Endodermal cell (in vitro differentiated cells): Measurements from ENCODE around the gene KRT84. TPM values are rescaled to one million over a fixed set of nuclear protein-coding genes. Genes with fewer than 3 reads are reported as not detected.
A peak's percentile ranks its signal among the peaks of the same experiment; 100 is the strongest.

Experiments used
- DNase-seq: peaks from one replicate; pipeline ENCODE4 v3.0.0-alpha.2; 2017
- H3K27ac ChIP-seq: 2 replicates; pipeline ENCODE4 v1.5.1; 2013; ENCODE audit warnings: mild to moderate bottlenecking, low read depth, low read length, moderate library complexity
- H3K27me3 ChIP-seq: 2 replicates; pipeline ENCODE4 v1.6.1; 2013; ENCODE audit warnings: mild to moderate bottlenecking, low read length, moderate library complexity; ENCODE audit not compliant: insufficient read depth, control insufficient read depth, poor library complexity, severe bottlenecking
- H3K36me3 ChIP-seq: 2 replicates; pipeline ENCODE4 v1.7.0; 2013; ENCODE audit warnings: mild to moderate bottlenecking, low read length, moderate library complexity; ENCODE audit not compliant: control insufficient read depth, insufficient read depth
- H3K4me1 ChIP-seq: one replicate; pipeline ENCODE4 v1.7.0; 2013; ENCODE audit warnings: low read length; ENCODE audit not compliant: control insufficient read depth, insufficient read depth
- H3K4me3 ChIP-seq: 2 replicates; pipeline ENCODE4 v1.5.1; 2013; ENCODE audit warnings: mild to moderate bottlenecking, low read length, moderate library complexity
- H3K9ac ChIP-seq: 2 replicates; pipeline ENCODE4 v1.6.1; 2013; ENCODE audit warnings: mild to moderate bottlenecking, low read length, moderate library complexity; ENCODE audit not compliant: poor library complexity, severe bottlenecking; ENCODE audit errors: extremely low read depth
- H3K9me3 ChIP-seq: 2 replicates; pipeline ENCODE4 v1.6.1; 2013; ENCODE audit warnings: mild to moderate bottlenecking, low read length, moderate library complexity; ENCODE audit not compliant: control insufficient read depth
- H3K27ac Mint-ChIP-seq: 2 replicates; pipeline ENCODE4 v1.8.0; 2020; ENCODE audit warnings: mixed read lengths
- H3K27me3 Mint-ChIP-seq: 2 replicates; pipeline ENCODE4 v1.8.0; 2021; ENCODE audit warnings: mild to moderate bottlenecking, mixed read lengths; ENCODE audit not compliant: insufficient read depth
- H3K36me3 Mint-ChIP-seq: 2 replicates; pipeline ENCODE4 v1.8.0; 2020; ENCODE audit warnings: low read depth, mixed read lengths
- H3K4me1 Mint-ChIP-seq: 2 replicates; pipeline ENCODE4 v1.8.0; 2020; ENCODE audit warnings: mixed read lengths
- H3K4me3 Mint-ChIP-seq: 2 replicates; pipeline ENCODE4 v1.8.0; 2020; ENCODE audit warnings: mild to moderate bottlenecking, moderate library complexity, mixed read lengths
- H3K9me3 Mint-ChIP-seq: 2 replicates; pipeline ENCODE4 v1.8.0; 2020; ENCODE audit warnings: mild to moderate bottlenecking, mixed read lengths
- WGBS, 2 experiments: methylation state at CpG; one replicate each; pipeline versions ENCODE4 v1.1.5 to v1.1.7; 2013; ENCODE audit warnings: missing lambda C conversion rate in 2 of 2, mixed read lengths in 1 of 2; ENCODE audit not compliant: insufficient coverage in 1 of 2, insufficient read length in 1 of 2; 5-methylcytosine and 5-hydroxymethylcytosine counted together
- total RNA-seq, 2 donors: library from RNA; stranded (reverse); fragmentation: NEBNext Ultra II Directional in 1 of 2; extraction: Animal tissue kit (Norgen Biotek cat#: 25700) in 1 of 2; gene quantifications; 2 replicates in 1 of 2; 3 replicates in 1 of 2; pipeline ENCODE4 v1.2.1, GENCODE V29; 2021
- TF ChIP-seq, protein P1 (sequence below): fragments of 200-600 bp; sonication (generic); conservative IDR thresholded peaks from 2 replicates; pipeline ENCODE4 v1.5.0; 2021; ENCODE audit warnings: antibody characterized with exemption, mild to moderate bottlenecking

KRT84 gene
- total RNA-seq, 2 donors from 2014 or later: not detected

DNA sequence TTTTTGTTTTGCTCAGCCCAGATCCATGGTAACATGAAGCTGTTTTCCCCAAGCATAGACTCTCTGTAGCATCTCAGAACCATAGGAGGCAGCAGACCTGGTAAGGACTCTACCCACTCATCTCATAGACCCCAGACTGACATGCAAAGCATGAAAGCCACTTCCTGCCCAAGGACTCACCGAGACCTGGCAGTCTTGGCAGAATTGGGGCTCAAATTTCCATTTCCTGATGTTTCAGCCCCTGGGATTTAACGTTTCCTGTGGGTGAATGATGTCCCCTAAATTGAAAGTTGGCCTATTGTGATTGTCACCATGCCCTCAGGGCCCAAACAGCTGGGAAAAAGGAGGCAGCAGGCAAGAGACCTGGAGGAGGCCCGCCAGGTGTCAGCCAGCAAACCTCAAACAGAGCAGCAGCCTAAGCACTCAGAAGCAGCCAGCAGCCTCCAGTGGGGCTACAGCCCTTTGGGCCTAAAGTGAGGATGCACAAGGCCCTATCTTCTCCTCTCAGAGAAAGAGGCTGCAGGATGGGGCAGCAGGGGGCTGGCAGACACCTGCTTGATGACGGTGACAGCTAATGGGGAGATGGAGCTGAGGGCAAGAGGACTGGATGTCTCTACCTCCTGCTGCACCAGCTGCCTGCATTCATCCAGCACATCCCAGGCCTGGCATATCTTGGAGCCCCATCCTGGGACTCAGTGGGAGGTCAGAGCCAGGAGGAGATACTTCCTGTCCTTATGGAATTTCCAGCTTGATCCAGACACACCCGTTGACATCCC lies 26.7 kb downstream of the KRT84 start:
- 85 to 87% methylated on average over 4 to 5 of the region's 5 CpGs for WGBS, 2 experiments
- Histone ChIP-seq H3K36me3 (no peaks in the 10 kb centered on the region), H3K27me3 (no peaks in the 10 kb centered on the region), H3K27ac (no peak overlapping the region), H3K9ac (no peak overlapping the region), H3K4me3 (no peak overlapping the region), H3K9me3 (no peaks in the 10 kb centered on the region), H3K4me1 (no peaks in the 10 kb centered on the region)
- no peaks in the 10 kb centered on the region for H3K36me3 Mint-ChIP-seq
- TF ChIP-seq, protein P1, sequence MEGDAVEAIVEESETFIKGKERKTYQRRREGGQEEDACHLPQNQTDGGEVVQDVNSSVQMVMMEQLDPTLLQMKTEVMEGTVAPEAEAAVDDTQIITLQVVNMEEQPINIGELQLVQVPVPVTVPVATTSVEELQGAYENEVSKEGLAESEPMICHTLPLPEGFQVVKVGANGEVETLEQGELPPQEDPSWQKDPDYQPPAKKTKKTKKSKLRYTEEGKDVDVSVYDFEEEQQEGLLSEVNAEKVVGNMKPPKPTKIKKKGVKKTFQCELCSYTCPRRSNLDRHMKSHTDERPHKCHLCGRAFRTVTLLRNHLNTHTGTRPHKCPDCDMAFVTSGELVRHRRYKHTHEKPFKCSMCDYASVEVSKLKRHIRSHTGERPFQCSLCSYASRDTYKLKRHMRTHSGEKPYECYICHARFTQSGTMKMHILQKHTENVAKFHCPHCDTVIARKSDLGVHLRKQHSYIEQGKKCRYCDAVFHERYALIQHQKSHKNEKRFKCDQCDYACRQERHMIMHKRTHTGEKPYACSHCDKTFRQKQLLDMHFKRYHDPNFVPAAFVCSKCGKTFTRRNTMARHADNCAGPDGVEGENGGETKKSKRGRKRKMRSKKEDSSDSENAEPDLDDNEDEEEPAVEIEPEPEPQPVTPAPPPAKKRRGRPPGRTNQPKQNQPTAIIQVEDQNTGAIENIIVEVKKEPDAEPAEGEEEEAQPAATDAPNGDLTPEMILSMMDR: no peak
- H3K27me3 Mint-ChIP-seq: peaks cover 3% of the 10 kb centered on the region
- H3K9me3 Mint-ChIP-seq: no peaks in the 10 kb centered on the region
- peak; percentile 44 for DNase-seq
- H3K4me1 Mint-ChIP-seq: no peaks in the 10 kb centered on the region
- H3K4me3 Mint-ChIP-seq: no peak overlapping the region
- H3K27ac Mint-ChIP-seq: no peak overlapping the region

DNA sequence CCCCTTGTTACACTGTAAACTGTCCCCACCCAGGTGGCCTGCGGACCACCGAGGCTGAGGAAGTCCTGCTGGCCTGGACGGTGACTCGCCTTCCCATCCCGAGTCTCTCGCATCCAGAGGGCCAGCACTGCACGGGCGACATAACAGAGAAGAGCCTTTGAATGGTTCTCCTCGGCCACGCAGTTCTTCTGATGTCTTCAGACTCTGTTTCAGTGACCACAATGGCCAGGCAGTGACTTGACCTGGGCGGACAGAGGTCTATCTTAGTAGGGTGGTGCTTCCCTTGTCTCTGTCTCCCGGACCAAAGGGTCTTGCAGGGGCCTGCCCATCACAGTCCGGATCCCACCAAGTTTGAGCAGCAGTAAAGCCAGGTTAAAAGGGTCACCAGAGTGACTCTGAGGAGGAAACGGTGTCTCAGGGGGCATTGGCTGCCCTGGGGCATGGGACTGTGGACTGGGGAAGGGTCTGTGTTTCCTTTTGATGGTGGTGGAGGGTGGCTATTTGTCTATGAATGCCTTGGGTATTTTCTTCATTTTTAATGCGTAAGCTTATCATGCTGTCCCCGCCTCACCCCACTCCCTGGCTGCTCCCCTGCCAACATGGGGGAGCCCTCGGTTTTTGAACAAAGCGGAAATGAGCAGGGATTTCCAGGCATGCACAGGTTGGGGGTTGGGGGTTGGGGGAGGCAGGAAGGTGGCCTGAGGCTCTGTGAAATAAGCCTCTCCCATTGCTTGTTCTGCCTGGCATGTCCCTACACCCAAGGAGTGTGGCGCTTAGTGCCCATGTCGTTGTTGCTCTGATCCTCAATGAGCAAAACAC lies 28.5 kb downstream of the KRT84 start:
- Mint-ChIP-seq H3K27me3 (no peaks in the 10 kb centered on the region), H3K27ac (no peak overlapping the region), H3K4me3 (no peak overlapping the region), H3K36me3 (no peaks in the 10 kb centered on the region), H3K9me3 (no peaks in the 10 kb centered on the region), H3K4me1 (no peaks in the 10 kb centered on the region)
- Histone ChIP-seq H3K27me3 (peaks cover 7% of the 10 kb centered on the region), H3K9me3 (no peaks in the 10 kb centered on the region), H3K4me3 (no peak overlapping the region), H3K4me1 (no peaks in the 10 kb centered on the region), H3K9ac (no peak overlapping the region), H3K27ac (no peak overlapping the region), H3K36me3 (no peaks in the 10 kb centered on the region)
- TF ChIP-seq, protein P1: no peak
- WGBS, 2 experiments: 93 to 94% methylated on average over 12 to 20 of the region's 20 CpGs
- DNase-seq: peak; percentile 31

DNA sequence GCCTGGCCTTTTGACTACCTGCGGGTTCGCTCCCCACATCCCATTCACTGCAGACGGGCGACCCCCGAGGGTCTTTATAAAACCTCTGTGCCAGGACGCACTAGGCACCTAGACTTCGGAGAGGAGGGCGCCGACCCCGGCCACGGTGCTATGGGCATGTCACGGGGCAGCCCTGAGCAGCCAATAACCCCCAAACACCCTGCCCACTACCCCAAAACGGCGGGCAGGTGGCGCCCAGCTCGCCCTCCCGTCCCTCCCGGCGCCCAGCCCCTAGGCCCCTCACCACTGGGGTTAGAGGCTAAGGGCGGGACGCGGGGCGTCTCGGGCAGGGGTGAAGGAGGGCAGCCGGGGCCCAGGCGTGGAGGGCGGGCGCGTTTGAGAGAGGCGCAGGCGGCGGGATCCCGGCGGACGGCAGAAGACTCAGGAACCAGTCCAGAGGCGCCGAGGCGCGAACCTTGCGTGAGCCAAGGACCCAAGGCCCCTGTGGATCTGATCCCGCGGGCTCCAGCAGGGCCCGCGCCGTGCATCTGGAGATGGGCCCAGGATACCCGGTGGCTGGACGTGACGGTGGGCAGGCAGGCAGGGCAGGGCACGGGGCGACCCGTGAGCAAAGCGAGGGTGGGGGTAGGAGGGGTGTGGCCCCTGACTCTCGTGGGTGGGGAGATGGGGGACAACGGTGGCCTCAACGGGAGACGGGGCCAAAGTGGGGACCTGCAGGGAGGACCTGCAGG lies 29.3 kb downstream of the KRT84 start:
- peak; percentile 32 for DNase-seq
- Histone ChIP-seq H3K9me3 (no peaks in the 10 kb centered on the region), H3K27ac (no peak overlapping the region), H3K27me3 (peaks cover 7% of the 10 kb centered on the region), H3K36me3 (no peaks in the 10 kb centered on the region), H3K4me3 (no peak overlapping the region), H3K4me1 (no peaks in the 10 kb centered on the region), H3K9ac (no peak overlapping the region)
- no peaks in the 10 kb centered on the region for H3K9me3 Mint-ChIP-seq
- 94 to 97% methylated on average over 12 to 56 of the region's 56 CpGs for WGBS, 2 experiments
- no peaks in the 10 kb centered on the region for H3K36me3 Mint-ChIP-seq
- TF ChIP-seq, protein P1: no peak
- no peak overlapping the region for H3K27ac Mint-ChIP-seq
- H3K27me3 Mint-ChIP-seq: no peaks in the 10 kb centered on the region
- no peak overlapping the region for H3K4me3 Mint-ChIP-seq
- no peaks in the 10 kb centered on the region for H3K4me1 Mint-ChIP-seq
